ENCODE data around the gene TCP1.

TCP1 gene

DNA sequence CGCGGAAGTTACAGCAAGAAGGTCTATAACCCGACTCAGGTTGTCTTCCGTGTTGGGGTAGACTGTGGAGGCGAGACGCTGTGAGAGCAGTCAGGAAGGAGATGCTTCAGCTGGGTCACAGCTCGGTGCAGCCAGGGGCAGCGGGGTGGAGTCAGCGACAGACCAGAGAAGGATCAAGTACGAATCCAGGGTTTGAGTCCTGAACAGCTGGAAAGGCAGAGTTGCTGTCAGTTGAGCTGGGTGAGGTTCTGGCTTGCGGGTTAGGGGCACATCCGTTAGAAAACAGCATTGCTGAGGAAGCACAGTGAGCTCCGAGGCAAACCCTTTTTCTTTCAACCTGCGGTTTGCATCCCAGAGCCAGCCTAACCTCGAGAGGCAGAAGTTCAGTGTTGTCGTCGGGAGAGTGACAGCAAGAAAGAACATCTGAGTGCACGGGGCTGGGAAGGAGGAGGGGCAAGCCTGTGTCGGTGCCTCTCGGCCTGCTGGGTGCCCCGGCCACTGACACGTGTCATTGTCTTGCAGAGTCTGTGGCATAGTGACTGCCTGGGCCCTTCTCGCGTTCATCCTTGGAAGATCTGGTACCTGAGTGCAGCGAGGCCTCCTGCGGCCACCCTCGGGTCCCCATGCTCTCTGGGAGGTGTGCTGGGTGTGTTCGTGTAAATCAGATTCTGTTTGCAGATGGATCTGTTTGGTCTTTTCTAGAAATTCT lies 30.7 kb upstream of the TCP1 start:
- no peak overlapping the region for H3K4me3 ChIP-seq (ENCODE audit: low read depth, low read length)
- H3K27ac ChIP-seq (ENCODE audit: extremely low read depth, low read depth, low read length): no peak overlapping the region
- CTCF ChIA-PET: no interaction called here
- POLR2A ChIA-PET: interaction anchor here (1.6 kb wide), 1 partner anchor 29 kb away, joined by 5 read pairs; the partner anchor contains the start of gene MRPL18
- H3K36me3 ChIP-seq (ENCODE audit: control insufficient read depth in 2 of 2, insufficient read depth in 1 of 2, low read length in 2 of 2): no peaks in the 10 kb centered on the region
- no peaks in the 10 kb centered on the region for H3K9me3 ChIP-seq (ENCODE audit: control insufficient read depth, insufficient read depth, low read depth, low read length)
- TF ChIP-seq ZNF157 (tag by site-specific recombination; IDR thresholded peaks at IDR 0.05) (no peak), ZNF366 (tag by site-specific recombination; conservative IDR thresholded peaks at IDR 0.05) (no peak), ZNF133 (tag by site-specific recombination; IDR thresholded peaks at IDR 0.05) (no peak), GLIS1 (tag by site-specific recombination; IDR thresholded peaks at IDR 0.05) (no peak)
- TF ChIP-seq, protein P1, sequence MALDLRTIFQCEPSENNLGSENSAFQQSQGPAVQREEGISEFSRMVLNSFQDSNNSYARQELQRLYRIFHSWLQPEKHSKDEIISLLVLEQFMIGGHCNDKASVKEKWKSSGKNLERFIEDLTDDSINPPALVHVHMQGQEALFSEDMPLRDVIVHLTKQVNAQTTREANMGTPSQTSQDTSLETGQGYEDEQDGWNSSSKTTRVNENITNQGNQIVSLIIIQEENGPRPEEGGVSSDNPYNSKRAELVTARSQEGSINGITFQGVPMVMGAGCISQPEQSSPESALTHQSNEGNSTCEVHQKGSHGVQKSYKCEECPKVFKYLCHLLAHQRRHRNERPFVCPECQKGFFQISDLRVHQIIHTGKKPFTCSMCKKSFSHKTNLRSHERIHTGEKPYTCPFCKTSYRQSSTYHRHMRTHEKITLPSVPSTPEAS (tag by site-specific recombination; IDR thresholded peaks at IDR 0.05): no peak
- H3K4me1 ChIP-seq (ENCODE audit: control insufficient read depth, insufficient read depth, low read length): no peaks in the 10 kb centered on the region

DNA sequence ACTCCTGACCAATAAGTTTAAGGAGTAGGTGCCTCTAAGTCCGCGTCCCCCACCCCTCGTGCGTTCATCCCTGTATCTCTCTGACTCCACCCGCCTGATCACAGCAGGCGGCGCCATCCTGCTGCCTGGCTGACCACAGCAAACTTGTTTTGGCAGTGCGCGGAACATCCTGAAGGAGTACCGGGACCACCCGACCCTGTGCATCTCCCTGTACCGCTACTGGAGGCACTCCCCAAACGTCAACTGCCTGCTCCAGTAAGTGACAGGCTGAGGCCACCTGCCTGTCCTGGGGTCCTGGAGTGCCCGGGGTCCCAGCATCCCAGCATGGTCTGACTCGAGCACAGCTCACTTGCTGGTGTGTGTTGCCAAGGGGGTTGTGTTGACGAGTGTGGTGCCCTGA lies 29.7 kb upstream of the TCP1 start:
- ChIA-PET POLR2A (no interaction called here), CTCF (interaction anchor here (0.7 kb wide), 1 partner anchor 1091 kb away, joined by 3 read pairs; no protein-coding TSS in a partner anchor)
- Histone ChIP-seq H3K27ac (ENCODE audit: extremely low read depth, low read depth, low read length) (no peak overlapping the region), H3K36me3 (ENCODE audit: control insufficient read depth in 2 of 2, insufficient read depth in 1 of 2, low read length in 2 of 2) (no peaks in the 10 kb centered on the region), H3K4me3 (ENCODE audit: low read depth, low read length) (no peak overlapping the region), H3K9me3 (ENCODE audit: control insufficient read depth, insufficient read depth, low read depth, low read length) (no peaks in the 10 kb centered on the region), H3K4me1 (ENCODE audit: control insufficient read depth, insufficient read depth, low read length) (no peaks in the 10 kb centered on the region)
- TF ChIP-seq ZNF174 (tag by site-specific recombination; IDR thresholded peaks at IDR 0.05): no peak
- no peak for TF ChIP-seq ZNF350 (tag by site-specific recombination; IDR thresholded peaks at IDR 0.05)
- TF ChIP-seq ZNF707 (tag by site-specific recombination; IDR thresholded peaks at IDR 0.05): no peak
- no peak for TF ChIP-seq ZNF521 (tag by site-specific recombination; IDR thresholded peaks at IDR 0.05)
- no peak for TF ChIP-seq ZNF335 (tag by site-specific recombination; conservative IDR thresholded peaks at IDR 0.05)
- no peak for TF ChIP-seq ZNF670 (tag by site-specific recombination; IDR thresholded peaks at IDR 0.05; ENCODE audit: low read depth)
- TF ChIP-seq ZNF660 (tag by site-specific recombination; IDR thresholded peaks at IDR 0.05): no peak
- TF ChIP-seq, protein P2, sequence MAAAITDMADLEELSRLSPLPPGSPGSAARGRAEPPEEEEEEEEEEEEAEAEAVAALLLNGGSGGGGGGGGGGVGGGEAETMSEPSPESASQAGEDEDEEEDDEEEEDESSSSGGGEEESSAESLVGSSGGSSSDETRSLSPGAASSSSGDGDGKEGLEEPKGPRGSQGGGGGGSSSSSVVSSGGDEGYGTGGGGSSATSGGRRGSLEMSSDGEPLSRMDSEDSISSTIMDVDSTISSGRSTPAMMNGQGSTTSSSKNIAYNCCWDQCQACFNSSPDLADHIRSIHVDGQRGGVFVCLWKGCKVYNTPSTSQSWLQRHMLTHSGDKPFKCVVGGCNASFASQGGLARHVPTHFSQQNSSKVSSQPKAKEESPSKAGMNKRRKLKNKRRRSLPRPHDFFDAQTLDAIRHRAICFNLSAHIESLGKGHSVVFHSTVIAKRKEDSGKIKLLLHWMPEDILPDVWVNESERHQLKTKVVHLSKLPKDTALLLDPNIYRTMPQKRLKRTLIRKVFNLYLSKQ (tag by site-specific recombination; IDR thresholded peaks at IDR 0.05; ENCODE audit: borderline replicate concordance): no peak
- TF ChIP-seq ZNF121 (tag by site-specific recombination; IDR thresholded peaks at IDR 0.05): no peak
- no peak for TF ChIP-seq ZSCAN30 (tag by site-specific recombination; IDR thresholded peaks at IDR 0.05)
- no peak for TF ChIP-seq ZNF433 (tag by site-specific recombination; IDR thresholded peaks at IDR 0.05; ENCODE audit: low read depth)
- no peak for TF ChIP-seq HOXA7 (CRISPR knock-in tag; IDR thresholded peaks at IDR 0.05; ENCODE audit: borderline replicate concordance)
- no peak for TF ChIP-seq SP7 (tag by site-specific recombination; IDR thresholded peaks at IDR 0.05)
- TF ChIP-seq, protein P3, sequence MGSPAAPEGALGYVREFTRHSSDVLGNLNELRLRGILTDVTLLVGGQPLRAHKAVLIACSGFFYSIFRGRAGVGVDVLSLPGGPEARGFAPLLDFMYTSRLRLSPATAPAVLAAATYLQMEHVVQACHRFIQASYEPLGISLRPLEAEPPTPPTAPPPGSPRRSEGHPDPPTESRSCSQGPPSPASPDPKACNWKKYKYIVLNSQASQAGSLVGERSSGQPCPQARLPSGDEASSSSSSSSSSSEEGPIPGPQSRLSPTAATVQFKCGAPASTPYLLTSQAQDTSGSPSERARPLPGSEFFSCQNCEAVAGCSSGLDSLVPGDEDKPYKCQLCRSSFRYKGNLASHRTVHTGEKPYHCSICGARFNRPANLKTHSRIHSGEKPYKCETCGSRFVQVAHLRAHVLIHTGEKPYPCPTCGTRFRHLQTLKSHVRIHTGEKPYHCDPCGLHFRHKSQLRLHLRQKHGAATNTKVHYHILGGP (tag by site-specific recombination; IDR thresholded peaks at IDR 0.05): no peak
- TF ChIP-seq ZNF837 (tag by site-specific recombination; IDR thresholded peaks at IDR 0.05): no peak
- TF ChIP-seq ZNF530 (tag by site-specific recombination; IDR thresholded peaks at IDR 0.05; ENCODE audit: low read depth): no peak
